Measurements from ENCODE around the gene AGMO. TPM values are rescaled to one million over a fixed set of nuclear protein-coding genes. Genes with fewer than 3 reads are reported as not detected.
A peak's percentile ranks its signal among the peaks of the same experiment; 100 is the strongest.

The AGMO gene
- total and polyA plus RNA-seq, 7 donors: 0.16 to 0.42 (median 0.36) TPM; not detected in 4

GRCh38 chr7:15476531-15476918 lies 85.3 kb downstream of the AGMO start:
- intact Hi-C loops (cut with DNase I): no loop called here
- Histone ChIP-seq H3K4me1 (no peaks in the 10 kb centered on the region), H3K4me3 (no peak overlapping the region), H3K27me3 (no peaks in the 10 kb centered on the region), H3K27ac (peak overlapping the region in 1 of 4 donors; percentile 3), H3K9me3 (no peaks in the 10 kb centered on the region), H3K36me3 (no peaks in the 10 kb centered on the region)
- TF ChIP-seq EP300 (IDR thresholded peaks at IDR 0.05) (no peak), CTCF (IDR thresholded peaks at IDR 0.05) (no peak), POLR2A (IDR thresholded peaks at IDR 0.05) (no peak), POLR2AphosphoS5 (IDR thresholded peaks at IDR 0.05) (no peak)
- WGBS, 2 donors: 11 to 64% methylated on average over 3 of the region's 3 CpGs
- DNase-seq: no peak

GRCh38 chr7:15475808-15476530 lies 85.8 kb downstream of the AGMO start:
- H3K9me3 ChIP-seq: no peaks in the 10 kb centered on the region
- peak overlapping the region in 1 of 4 donors; percentile 3 for H3K27ac ChIP-seq
- no peak overlapping the region for H3K4me3 ChIP-seq
- intact Hi-C loops (cut with DNase I): no loop called here
- no peaks in the 10 kb centered on the region for H3K36me3 ChIP-seq
- TF ChIP-seq POLR2AphosphoS5 (IDR thresholded peaks at IDR 0.05): no peak
- TF ChIP-seq POLR2A (IDR thresholded peaks at IDR 0.05): no peak
- TF ChIP-seq CTCF (IDR thresholded peaks at IDR 0.05): no peak
- no peak for TF ChIP-seq EP300 (IDR thresholded peaks at IDR 0.05)
- H3K4me1 ChIP-seq: no peaks in the 10 kb centered on the region
- no peaks in the 10 kb centered on the region for H3K27me3 ChIP-seq
- DNase-seq: no peak
- 70 to 81% methylated on average over 7 of the region's 7 CpGs for WGBS, 2 donors

- no peaks in the 10 kb centered on the region for H3K4me1 ChIP-seq
- no peaks in the 10 kb centered on the region for H3K9me3 ChIP-seq
- no peak overlapping the region for H3K27ac ChIP-seq
- intact Hi-C loops (cut with DNase I): no loop called here
- H3K27me3 ChIP-seq: no peaks in the 10 kb centered on the region
- no peaks in the 10 kb centered on the region for H3K36me3 ChIP-seq
- no peak overlapping the region for H3K4me3 ChIP-seq
- TF ChIP-seq EP300 (IDR thresholded peaks at IDR 0.05): no peak
- TF ChIP-seq POLR2AphosphoS5 (IDR thresholded peaks at IDR 0.05): no peak
- no peak for TF ChIP-seq CTCF (IDR thresholded peaks at IDR 0.05)
- TF ChIP-seq POLR2A (IDR thresholded peaks at IDR 0.05): no peak
- DNase-seq: no peak
Measured at GRCh38 chr7:15471669-15471950, 90.2 kb downstream of the AGMO start.

GRCh38 chr7:15470825-15471668 lies 90.8 kb downstream of the AGMO start:
- Histone ChIP-seq H3K4me3 (no peak overlapping the region), H3K27ac (no peak overlapping the region), H3K36me3 (no peaks in the 10 kb centered on the region), H3K4me1 (no peaks in the 10 kb centered on the region), H3K9me3 (no peaks in the 10 kb centered on the region), H3K27me3 (no peaks in the 10 kb centered on the region)
- 91 to 94% methylated on average over 1 of the region's 1 CpG for WGBS, 2 donors
- no peak for DNase-seq
- TF ChIP-seq CTCF (IDR thresholded peaks at IDR 0.05): no peak
- TF ChIP-seq EP300 (IDR thresholded peaks at IDR 0.05): no peak
- TF ChIP-seq POLR2A (IDR thresholded peaks at IDR 0.05): no peak
- no peak for TF ChIP-seq POLR2AphosphoS5 (IDR thresholded peaks at IDR 0.05)
- intact Hi-C loops (cut with DNase I): no loop called here
